NCI-H2171 (cell line): ENCODE measurements around the gene OR52A1.
"Not testable (repeated sequence)": the region's sequence is repeated elsewhere in the genome, so short reads cannot be mapped to it uniquely, and the experiment has no call there.

Experiments used
- DNase-seq: peaks from one replicate; lab custom pipeline; 2025; lab: John Stamatoyannopoulos, UW

The OR52A1 gene

GRCh38 chr11:5154657-5155056 lies at the start of gene OR52A1:
Gene OR52A1, minus strand, starts transcription at chr11:5154757. Its CDS starts 2,388 bp downstream, at chr11:5152369.
- no peak for DNase-seq

DNA sequence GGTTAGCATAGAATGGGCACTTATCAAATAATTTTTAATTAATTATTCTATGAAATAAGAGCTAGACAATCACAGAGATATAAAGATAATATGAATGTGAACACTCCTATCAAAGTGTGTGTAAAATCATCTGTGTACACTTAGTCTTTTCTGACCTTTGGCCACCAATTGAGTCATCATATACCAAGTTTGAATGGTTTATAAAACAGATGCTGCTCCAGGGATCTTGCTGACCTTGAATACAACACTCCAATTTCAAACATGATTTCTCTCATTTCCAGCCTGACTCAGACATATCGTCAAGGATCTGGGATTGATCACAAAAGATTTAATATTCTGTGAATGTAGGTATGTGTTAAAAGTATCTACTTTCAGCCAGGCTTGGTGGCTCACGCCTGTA lies 48.8 kb upstream of the OR52A1 start:
- no peak for DNase-seq

DNA sequence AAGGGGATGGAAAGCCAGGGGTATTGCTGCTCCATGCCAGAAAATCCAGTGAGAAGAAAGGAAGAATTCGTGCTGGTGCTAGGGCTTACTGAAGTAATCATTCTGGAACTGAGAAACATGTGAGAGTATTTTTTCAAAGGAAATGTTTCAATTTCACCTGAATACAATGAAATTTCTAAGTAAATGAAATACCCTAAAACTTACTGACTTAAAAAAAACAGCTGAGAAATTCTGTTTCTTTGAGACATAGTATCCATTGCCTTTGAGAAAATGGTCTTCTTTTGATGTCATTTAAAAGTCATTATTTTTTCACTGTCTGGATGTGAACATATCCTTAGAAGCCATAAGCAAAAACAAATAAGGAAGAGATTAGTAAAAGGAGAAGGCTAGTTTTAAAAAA lies 46.0 kb upstream of the OR52A1 start, which contains the start of gene OR51V1:
TSS of gene OR51V1 (minus strand) at position 101 of the 400 bp plus-strand sequence. CDS start at position 101, 0 bp downstream.
- no peak for DNase-seq

DNA sequence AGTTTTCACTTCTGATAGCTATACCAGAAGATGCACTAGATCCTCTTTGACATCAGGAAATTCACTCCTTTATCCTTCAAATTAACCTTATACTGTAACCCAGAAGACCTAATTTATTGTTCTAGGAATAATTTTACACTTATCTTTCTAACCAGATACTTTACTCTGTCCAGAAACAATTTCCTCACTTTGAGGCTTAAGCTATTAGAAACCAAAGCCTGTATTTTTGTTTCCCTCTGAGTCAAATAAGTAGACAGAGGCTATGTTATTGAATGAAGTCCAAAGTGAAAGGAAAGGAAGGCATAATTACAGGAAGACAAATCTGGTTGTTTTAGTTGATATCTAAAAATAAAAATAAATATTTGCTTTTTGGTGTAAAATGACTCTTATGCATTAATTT lies 43.7 kb upstream of the OR52A1 start:
- no peak for DNase-seq

GRCh38 chr11:5197536-5197935 lies 43.0 kb upstream of the OR52A1 start:
- DNase-seq: no peak

GRCh38 chr11:5196731-5197130 lies 42.2 kb upstream of the OR52A1 start:
- no peak for DNase-seq

GRCh38 chr11:5196067-5196466 lies 41.5 kb upstream of the OR52A1 start:
- no peak for DNase-seq

- DNase-seq: no peak
Measured at GRCh38 chr11:5192738-5193137, 38.2 kb upstream of the OR52A1 start.

GRCh38 chr11:5188201-5188600 lies 33.6 kb upstream of the OR52A1 start:
- DNase-seq: no peak

DNA sequence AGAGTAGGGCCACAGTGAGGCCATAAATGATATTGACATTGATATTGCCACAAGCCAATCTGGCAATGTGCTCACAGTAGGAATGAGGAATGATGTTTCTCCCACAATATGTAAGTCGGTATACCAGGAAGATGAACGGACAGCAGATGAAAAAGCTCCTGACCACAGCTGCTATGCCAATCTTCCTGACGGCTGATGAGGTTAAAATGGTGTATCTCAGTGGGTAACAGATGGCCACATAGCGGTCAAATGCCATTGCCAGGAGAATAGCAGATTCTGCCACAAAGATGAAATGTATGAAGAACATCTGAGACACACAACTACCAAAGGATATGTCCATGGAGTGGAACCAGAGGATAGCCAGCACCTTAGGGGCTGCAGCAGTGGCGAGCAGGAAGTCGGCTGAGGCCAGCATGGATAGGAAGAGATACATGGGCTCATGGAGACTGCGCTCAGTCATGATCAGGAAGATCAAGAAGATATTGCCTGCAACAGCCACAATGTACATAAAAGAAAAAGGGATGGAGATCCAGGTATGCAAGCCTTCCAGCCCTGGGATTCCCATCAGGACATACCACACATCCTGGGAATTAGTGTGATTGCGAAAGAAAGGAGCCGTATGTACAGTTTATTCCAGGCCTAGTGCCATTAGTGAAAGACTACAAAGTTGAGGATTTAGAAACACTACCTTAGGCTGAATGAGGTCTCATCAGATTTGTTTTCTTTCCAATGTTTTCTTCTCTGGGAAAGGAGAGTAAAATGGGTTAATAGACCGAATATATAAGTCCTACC lies 23.7 kb upstream of the OR52A1 start:
- DNase-seq: no peak

DNA sequence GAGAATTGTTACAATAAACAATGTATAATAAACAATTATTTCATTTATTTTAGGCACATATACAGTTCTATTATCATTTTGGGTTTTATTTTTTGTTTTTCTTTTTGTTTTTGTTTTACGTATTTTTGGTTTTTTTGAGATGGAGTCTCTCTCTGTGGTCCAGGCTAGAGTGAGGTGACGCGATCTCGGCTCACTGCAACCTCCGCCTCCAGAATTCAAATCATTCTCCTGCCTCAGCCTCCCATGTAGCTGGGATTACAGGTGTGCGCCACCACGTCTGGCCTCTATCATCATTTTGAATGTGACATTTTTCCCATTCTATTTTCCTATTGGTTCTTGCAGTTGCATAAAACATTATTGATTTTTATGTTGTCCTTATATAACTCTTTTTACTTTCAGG lies 20.4 kb upstream of the OR52A1 start:
- no peak for DNase-seq

- DNase-seq: no peak
Measured at GRCh38 chr11:5171856-5172255, 17.3 kb upstream of the OR52A1 start.

DNA sequence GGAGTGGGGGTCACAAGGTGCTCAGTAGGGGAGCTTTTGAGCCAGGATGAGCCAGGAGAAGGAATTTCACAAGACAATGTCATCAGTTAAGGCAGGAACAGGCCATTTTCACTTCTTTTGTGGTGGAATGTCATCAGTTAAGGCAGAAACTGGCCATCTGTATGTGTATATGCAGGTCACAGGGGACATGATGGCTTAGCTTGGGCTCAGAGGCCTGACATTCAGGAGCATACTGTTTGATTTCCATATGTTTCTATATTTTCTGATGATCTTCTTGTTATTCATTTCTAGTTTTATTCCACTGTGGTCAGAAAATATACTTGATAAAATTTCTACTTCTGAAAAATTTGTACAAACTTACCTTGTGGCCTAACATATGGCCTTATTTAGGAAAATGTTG lies 11.3 kb upstream of the OR52A1 start:
- DNase-seq: not testable (repeated sequence)

- not testable (repeated sequence) for DNase-seq
Measured at GRCh38 chr11:5164807-5165206, 10.2 kb upstream of the OR52A1 start.

GRCh38 chr11:5161045-5161444 lies 6.5 kb upstream of the OR52A1 start:
- not testable (repeated sequence) for DNase-seq

GRCh38 chr11:5160217-5160616 lies 5.7 kb upstream of the OR52A1 start:
- not testable (repeated sequence) for DNase-seq

DNA sequence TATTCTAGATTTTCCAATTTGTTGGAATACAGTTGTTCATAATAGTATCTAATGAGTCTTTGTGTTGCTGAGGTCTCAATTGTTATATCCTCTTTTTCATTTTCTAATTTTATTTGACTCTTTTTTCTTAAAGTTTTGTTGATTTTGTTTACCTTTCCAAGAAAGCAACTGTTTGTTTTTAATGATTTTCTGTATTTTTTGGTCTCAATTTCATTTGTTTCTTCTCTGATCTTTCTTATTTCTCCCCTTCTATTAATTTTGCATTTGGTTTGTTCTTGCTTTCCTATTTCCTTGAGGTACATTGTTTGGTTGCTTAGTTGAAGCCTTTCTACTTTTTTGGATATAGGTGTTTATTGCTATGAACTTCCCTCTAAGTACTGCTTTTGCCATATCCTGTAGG lies 5.2 kb upstream of the OR52A1 start:
- no peak for DNase-seq

GRCh38 chr11:5153574-5154431 lies 754 bp downstream of the OR52A1 start:
- no peak for DNase-seq

GRCh38 chr11:5151713-5152153 lies 2.8 kb downstream of the OR52A1 start:
- DNase-seq: no peak

DNA sequence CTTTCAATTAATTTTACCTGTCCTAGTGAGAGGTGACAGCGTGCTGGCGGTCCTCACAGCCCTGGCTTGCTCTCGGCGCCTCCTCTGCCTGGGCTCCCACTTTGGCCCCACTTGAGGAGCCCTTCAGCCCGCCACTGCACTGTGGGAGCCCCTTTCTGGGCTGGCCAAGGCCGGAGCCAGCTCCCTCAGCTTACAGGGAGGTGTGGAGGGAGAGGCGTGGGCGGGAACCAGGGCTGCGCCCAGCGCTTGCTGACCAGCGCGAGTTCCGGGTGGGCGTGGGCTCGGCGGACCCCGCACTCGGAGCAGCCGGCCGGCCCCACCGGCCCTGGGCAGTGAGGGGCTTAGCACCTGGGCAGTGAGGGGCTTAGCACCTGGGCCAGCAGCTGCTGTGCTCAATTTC lies 10.4 kb downstream of the OR52A1 start:
- not testable (repeated sequence) for DNase-seq

DNA sequence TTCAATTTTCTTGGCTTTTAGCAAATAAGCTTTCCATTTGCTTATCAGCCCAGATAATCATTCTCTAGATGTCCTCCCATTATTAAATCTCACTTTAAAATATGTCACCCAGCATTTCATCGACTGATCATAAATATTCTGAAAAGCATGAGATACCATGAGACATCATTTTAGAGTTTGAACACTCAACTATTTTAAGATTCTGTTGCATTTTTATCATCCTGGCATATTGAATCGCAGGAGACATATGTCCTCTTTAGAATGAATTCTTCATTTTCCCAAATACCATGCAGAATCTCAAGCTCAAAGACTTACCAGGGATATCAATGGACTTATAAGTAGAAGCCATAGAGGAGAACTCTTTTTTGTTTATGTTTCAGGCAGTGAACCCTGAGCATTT lies 16.6 kb downstream of the OR52A1 start, which contains the start of gene OR52A5:
TSS of gene OR52A5 (minus strand) at position 361 of the 400 bp plus-strand sequence. CDS start 5,714 bp downstream, outside the sequence.
- DNase-seq: no peak

- no peak for DNase-seq
Measured at GRCh38 chr11:5137014-5137413, 17.5 kb downstream of the OR52A1 start.

DNA sequence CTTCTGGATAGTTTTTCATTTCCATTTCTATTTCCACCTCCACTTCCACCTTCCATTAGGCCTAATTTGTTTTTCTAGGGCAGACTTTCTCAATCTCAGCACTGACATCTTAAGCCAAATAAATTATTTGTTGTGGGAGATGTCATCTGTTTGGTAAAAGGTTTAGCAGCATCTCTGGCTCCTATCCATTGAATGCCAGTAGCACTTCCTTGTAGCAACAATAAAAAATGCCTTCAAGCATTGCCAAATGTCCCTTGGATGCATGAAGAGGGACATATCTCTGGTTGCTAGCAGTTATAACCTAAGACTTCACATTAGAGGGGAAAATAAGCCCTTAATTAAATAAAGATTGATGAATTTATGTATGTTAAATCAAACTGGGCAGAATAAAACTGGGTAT lies 18.3 kb downstream of the OR52A1 start:
- DNase-seq: no peak
